ENCODE results near the gene CUL2. TPM values are rescaled to one million over a fixed set of nuclear protein-coding genes. Genes with fewer than 3 reads are reported as not detected.

The CUL2 gene
- total RNA-seq, 6 experiments from 2014 or later, result 13.2 to 20.4 (median 15.9) TPM

- no peak overlapping the region for H3K4me3 ChIP-seq
- H3K27ac ChIP-seq, result no peak overlapping the region
- DNase-seq, result no peak
- H3K4me1 ChIP-seq, result no peaks in the 10 kb centered on the region
- TF ChIP-seq CTCF (IDR thresholded peaks at IDR 0.05), result no peak
- TF ChIP-seq POLR2A (IDR thresholded peaks at IDR 0.05), result no peak
- intact Hi-C loops (cut with DNase I), result no loop called here
- no peak for ATAC-seq
- H3K36me3 ChIP-seq, result peaks cover 0 to 32% (median 9%) of the 10 kb centered on the region in 4 donors
- H3K27me3 ChIP-seq, result no peaks in the 10 kb centered on the region
- no peaks in the 10 kb centered on the region for H3K9me3 ChIP-seq
- 70% methylated on average over 7 of the region's 7 CpGs for WGBS (ENCODE audit: insufficient coverage, low coverage, low lambda C conversion rate, missing lambda C conversion rate)
Observed at GRCh38 chr10:35011771-35012191, 78.4 kb downstream of the CUL2 start.

GRCh38 chr10:35007858-35008301, 82.3 kb downstream of the CUL2 start:
- Histone ChIP-seq H3K9me3 (no peaks in the 10 kb centered on the region), H3K4me1 (no peaks in the 10 kb centered on the region), H3K27ac (no peak overlapping the region), H3K36me3 (peaks cover 0 to 22% (median 3%) of the 10 kb centered on the region in 4 donors), H3K27me3 (no peaks in the 10 kb centered on the region), H3K4me3 (no peak overlapping the region)
- intact Hi-C loops (cut with DNase I), result no loop called here
- TF ChIP-seq POLR2A (IDR thresholded peaks at IDR 0.05), result no peak
- no peak for TF ChIP-seq CTCF (IDR thresholded peaks at IDR 0.05)
- no peak for ATAC-seq
- no peak for DNase-seq
- WGBS (ENCODE audit: insufficient coverage, low coverage, low lambda C conversion rate, missing lambda C conversion rate), result 97% methylated on average over 3 of the region's 4 CpGs

GRCh38 chr10:35006836-35007235, 83.3 kb downstream of the CUL2 start:
- intact Hi-C loops (cut with DNase I), result no loop called here
- DNase-seq (no peak), ATAC-seq (no peak)
- Histone ChIP-seq H3K9me3 (no peaks in the 10 kb centered on the region), H3K4me3 (no peak overlapping the region), H3K27ac (no peak overlapping the region), H3K36me3 (peaks cover 0 to 16% (median 3%) of the 10 kb centered on the region in 4 donors), H3K27me3 (no peaks in the 10 kb centered on the region), H3K4me1 (no peaks in the 10 kb centered on the region)
- 95% methylated on average over 4 of the region's 4 CpGs for WGBS (ENCODE audit: insufficient coverage, low coverage, low lambda C conversion rate, missing lambda C conversion rate)
- no peak for TF ChIP-seq CTCF (IDR thresholded peaks at IDR 0.05)
- TF ChIP-seq POLR2A (IDR thresholded peaks at IDR 0.05), result no peak

- DNase-seq (no peak), ATAC-seq (no peak)
- intact Hi-C loops (cut with DNase I), result no loop called here
- TF ChIP-seq CTCF (IDR thresholded peaks at IDR 0.05), result no peak
- TF ChIP-seq POLR2A (IDR thresholded peaks at IDR 0.05), result no peak
- H3K36me3 ChIP-seq, result peaks cover 0 to 15% (median 2%) of the 10 kb centered on the region in 4 donors
- H3K27ac ChIP-seq, result no peak overlapping the region
- no peak overlapping the region for H3K4me3 ChIP-seq
- WGBS (ENCODE audit: insufficient coverage, low coverage, low lambda C conversion rate, missing lambda C conversion rate), result 85% methylated on average over 8 of the region's 8 CpGs
- no peaks in the 10 kb centered on the region for H3K4me1 ChIP-seq
- H3K9me3 ChIP-seq, result no peaks in the 10 kb centered on the region
- no peaks in the 10 kb centered on the region for H3K27me3 ChIP-seq
Observed at GRCh38 chr10:35005868-35006267, 84.3 kb downstream of the CUL2 start.

- Histone ChIP-seq H3K4me1 (peaks cover 0 to 2% (median 0%) of the 10 kb centered on the region in 4 donors), H3K36me3 (peaks cover 0 to 4% (median 1%) of the 10 kb centered on the region in 4 donors), H3K4me3 (no peak overlapping the region), H3K27me3 (no peaks in the 10 kb centered on the region), H3K9me3 (no peaks in the 10 kb centered on the region), H3K27ac (no peak overlapping the region)
- intact Hi-C loops (cut with DNase I), result no loop called here
- DNase-seq (no peak), ATAC-seq (no peak)
- no peak for TF ChIP-seq CTCF (IDR thresholded peaks at IDR 0.05)
- no peak for TF ChIP-seq POLR2A (IDR thresholded peaks at IDR 0.05)
- 57% methylated on average over 3 of the region's 3 CpGs for WGBS (ENCODE audit: insufficient coverage, low coverage, low lambda C conversion rate, missing lambda C conversion rate)
Observed at GRCh38 chr10:35004651-35005050, 85.5 kb downstream of the CUL2 start.

Measured in right lobe of liver (tissue), 6 donors.